Measurements from ENCODE around the gene PTPRA. TPM values are rescaled to one million over a fixed set of nuclear protein-coding genes. Genes with fewer than 3 reads are reported as not detected.

Gene PTPRA
- total RNA-seq, 1 donor from 2014 or later, result 23.5 TPM

- Histone ChIP-seq H3K4me3 (no peak overlapping the region), H3K27ac (replicated peaks) (no peak overlapping the region), H3K27me3 (ENCODE audit: low read depth) (no peaks in the 10 kb centered on the region), H3K9me3 (replicated peaks) (no peaks in the 10 kb centered on the region), H3K36me3 (no peaks in the 10 kb centered on the region), H3K4me1 (peaks cover 14% of the 10 kb centered on the region)
- DNase-seq, result no peak
- no peak for TF ChIP-seq CTCF (IDR thresholded peaks at IDR 0.05; ENCODE audit: borderline replicate concordance)
- intact Hi-C loops (cut with micrococcal nuclease), result no loop called here
Measured at GRCh38 chr20:2883726-2884637, 10.7 kb downstream of the PTPRA start.

- Histone ChIP-seq H3K4me3 (no peak overlapping the region), H3K27ac (replicated peaks) (no peak overlapping the region), H3K4me1 (peaks cover 28% of the 10 kb centered on the region), H3K36me3 (no peaks in the 10 kb centered on the region), H3K9me3 (replicated peaks) (no peaks in the 10 kb centered on the region), H3K27me3 (ENCODE audit: low read depth) (no peaks in the 10 kb centered on the region)
- TF ChIP-seq CTCF (IDR thresholded peaks at IDR 0.05; ENCODE audit: borderline replicate concordance), result no peak
- intact Hi-C loops (cut with micrococcal nuclease), result no loop called here
- DNase-seq, result no peak
Measured at GRCh38 chr20:2887715-2888114, 14.4 kb downstream of the PTPRA start.

- intact Hi-C loops (cut with micrococcal nuclease), result no loop called here
- H3K4me3 ChIP-seq, result no peak overlapping the region
- H3K9me3 ChIP-seq (replicated peaks), result no peaks in the 10 kb centered on the region
- peaks cover 35% of the 10 kb centered on the region for H3K4me1 ChIP-seq
- H3K27ac ChIP-seq (replicated peaks), result no peak overlapping the region
- H3K36me3 ChIP-seq, result no peaks in the 10 kb centered on the region
- no peaks in the 10 kb centered on the region for H3K27me3 ChIP-seq (ENCODE audit: low read depth)
- TF ChIP-seq CTCF (IDR thresholded peaks at IDR 0.05; ENCODE audit: borderline replicate concordance), result no peak
- DNase-seq, result no peak
Measured at GRCh38 chr20:2888224-2888955, 15.1 kb downstream of the PTPRA start.

GRCh38 chr20:2889209-2889608 is 15.9 kb downstream of the PTPRA start:
- DNase-seq, result no peak
- Histone ChIP-seq H3K36me3 (no peaks in the 10 kb centered on the region), H3K27ac (replicated peaks) (no peak overlapping the region), H3K27me3 (ENCODE audit: low read depth) (no peaks in the 10 kb centered on the region), H3K4me3 (no peak overlapping the region), H3K9me3 (replicated peaks) (no peaks in the 10 kb centered on the region), H3K4me1 (peaks cover 40% of the 10 kb centered on the region)
- no peak for TF ChIP-seq CTCF (IDR thresholded peaks at IDR 0.05; ENCODE audit: borderline replicate concordance)
- intact Hi-C loops (cut with micrococcal nuclease), result no loop called here

- intact Hi-C loops (cut with micrococcal nuclease), result no loop called here
- Histone ChIP-seq H3K4me1 (peaks cover 40% of the 10 kb centered on the region), H3K9me3 (replicated peaks) (no peaks in the 10 kb centered on the region), H3K27ac (replicated peaks) (no peak overlapping the region), H3K4me3 (no peak overlapping the region), H3K27me3 (ENCODE audit: low read depth) (no peaks in the 10 kb centered on the region), H3K36me3 (no peaks in the 10 kb centered on the region)
- DNase-seq, result no peak
- TF ChIP-seq CTCF (IDR thresholded peaks at IDR 0.05; ENCODE audit: borderline replicate concordance), result no peak
Measured at GRCh38 chr20:2889797-2890196, 16.5 kb downstream of the PTPRA start.
